Esophagus (tissue), 2 donors: ENCODE measurements around the gene NCAPH2. TPM values are rescaled to one million over a fixed set of nuclear protein-coding genes. Genes with fewer than 3 reads are reported as not detected.

Experiments
- H3K27ac ChIP-seq, 2 donors: one replicate each; pipeline ENCODE4 v1.5.1; 2013; ENCODE audit warnings: low read depth in 2 of 2, mild to moderate bottlenecking in 2 of 2, inconsistent platforms in 1 of 2, low read length in 1 of 2, moderate library complexity in 1 of 2
- H3K27me3 ChIP-seq, 2 donors: one replicate each; pipeline ENCODE4 v1.6.1; 2013; ENCODE audit warnings: low read length in 2 of 2, control low read depth in 1 of 2, mild to moderate bottlenecking in 1 of 2; ENCODE audit not compliant: insufficient read depth in 2 of 2, control insufficient read depth in 1 of 2
- H3K36me3 ChIP-seq, 2 donors: one replicate each; pipeline ENCODE4 v1.6.1; 2013; ENCODE audit warnings: low read length in 1 of 2; ENCODE audit not compliant: control insufficient read depth in 2 of 2, insufficient read depth in 2 of 2
- H3K4me1 ChIP-seq, 2 donors: one replicate each; pipeline ENCODE4 v1.6.1; 2013; ENCODE audit warnings: low read length in 1 of 2; ENCODE audit not compliant: control insufficient read depth in 2 of 2, insufficient read depth in 2 of 2
- H3K4me3 ChIP-seq, 2 donors: one replicate each; pipeline ENCODE4 v1.5.1; 2013; ENCODE audit warnings: low read length in 2 of 2, mild to moderate bottlenecking in 2 of 2, low read depth in 1 of 2, moderate library complexity in 1 of 2
- H3K9me3 ChIP-seq, 2 donors: one replicate each; pipeline ENCODE4 v1.6.1; 2013; ENCODE audit warnings: mild to moderate bottlenecking in 2 of 2, low read depth in 1 of 2, low read length in 1 of 2, moderate library complexity in 1 of 2; ENCODE audit not compliant: control insufficient read depth in 2 of 2, insufficient read depth in 1 of 2
- WGBS, 2 donors: extraction: QIAGEN DNeasy Blood & Tissue Kit; methylation state at CpG; one replicate each; pipeline ENCODE4 v1.1.7; 2013; 5-methylcytosine and 5-hydroxymethylcytosine counted together
- polyA plus RNA-seq, 2 donors: library from polyadenylated mRNA; stranded (reverse); fragments of 200-250 nt; gene quantifications; one replicate each; pipeline ENCODE4 v1.2.3, GENCODE V29; 2013
- donor health status: healthy with polysubstance abuse.
- donor health status: Bipolar disorder and iron deficiency.

The NCAPH2 gene
- polyA plus RNA-seq, 2 donors = 32.9 to 35.4 TPM

GRCh38 chr22:50482107-50483074 is 25.6 kb upstream of the NCAPH2 start:
- no peak overlapping the region for H3K27ac ChIP-seq
- H3K4me1 ChIP-seq = peaks cover 0 to 12% of the 10 kb centered on the region in 2 donors
- WGBS, 2 donors = 58 to 61% methylated on average over 35 of the region's 35 CpGs
- H3K36me3 ChIP-seq = peaks cover 0 to 1% of the 10 kb centered on the region in 2 donors
- no peaks in the 10 kb centered on the region for H3K9me3 ChIP-seq
- H3K4me3 ChIP-seq = peak overlapping the region; percentile 61 to 62
- no peaks in the 10 kb centered on the region for H3K27me3 ChIP-seq

- Histone ChIP-seq H3K36me3 (peaks cover 0 to 1% of the 10 kb centered on the region in 2 donors), H3K27ac (no peak overlapping the region), H3K4me3 (no peak overlapping the region), H3K9me3 (no peaks in the 10 kb centered on the region), H3K4me1 (peaks cover 0 to 12% of the 10 kb centered on the region in 2 donors), H3K27me3 (no peaks in the 10 kb centered on the region)
- 77 to 83% methylated on average over 10 of the region's 10 CpGs for WGBS, 2 donors
Measured at GRCh38 chr22:50483106-50483505, 24.9 kb upstream of the NCAPH2 start.

- Histone ChIP-seq H3K27me3 (no peaks in the 10 kb centered on the region), H3K36me3 (peaks cover 0 to 1% of the 10 kb centered on the region in 2 donors), H3K27ac (no peak overlapping the region)
Measured at GRCh38 chr22:50483556-50483955, 24.5 kb upstream of the NCAPH2 start.

GRCh38 chr22:50483977-50484853 is 23.8 kb upstream of the NCAPH2 start:
- Histone ChIP-seq H3K9me3 (no peaks in the 10 kb centered on the region), H3K27me3 (no peaks in the 10 kb centered on the region), H3K27ac (no peak overlapping the region), H3K36me3 (peaks cover 0 to 1% of the 10 kb centered on the region in 2 donors), H3K4me3 (no peak overlapping the region), H3K4me1 (peaks cover 0 to 12% of the 10 kb centered on the region in 2 donors)
- 75 to 84% methylated on average over 31 of the region's 31 CpGs for WGBS, 2 donors

More at GRCh38 chr22:50483556-50483955, 24.5 kb upstream of the NCAPH2 start:
- H3K4me1 ChIP-seq = peaks cover 0 to 12% of the 10 kb centered on the region in 2 donors
- H3K9me3 ChIP-seq = no peaks in the 10 kb centered on the region
- WGBS, 2 donors = 80 to 81% methylated on average over 8 of the region's 8 CpGs
- no peak overlapping the region for H3K4me3 ChIP-seq

GRCh38 chr22:50485221-50486131 is 22.5 kb upstream of the NCAPH2 start:
- Histone ChIP-seq H3K27ac (no peak overlapping the region), H3K9me3 (no peaks in the 10 kb centered on the region), H3K4me3 (no peak overlapping the region), H3K27me3 (no peaks in the 10 kb centered on the region), H3K36me3 (peaks cover 0 to 1% of the 10 kb centered on the region in 2 donors), H3K4me1 (peaks cover 0 to 12% of the 10 kb centered on the region in 2 donors)
- 52 to 55% methylated on average over 29 of the region's 29 CpGs for WGBS, 2 donors

- Histone ChIP-seq H3K4me3 (no peak within 1 kb of the TSS), H3K4me1 (peaks cover 0 to 7% of the 10 kb centered on the region in 2 donors), H3K27ac (no peak within 1 kb of the TSS), H3K27me3 (no peaks in the 10 kb centered on the region), H3K36me3 (peaks cover 0 to 1% of the 10 kb centered on the region in 2 donors), H3K9me3 (no peaks in the 10 kb centered on the region)
- 66 to 72% methylated on average over 23 of the region's 23 CpGs for WGBS, 2 donors
Measured at GRCh38 chr22:50486561-50487289, 21.3 kb upstream of the NCAPH2 start, which contains the start of gene MIOX. TSS of gene MIOX (plus strand) at chr22:50486859. CDS start at chr22:50486898, 39 bp downstream.

- no peaks in the 10 kb centered on the region for H3K27me3 ChIP-seq
- H3K36me3 ChIP-seq = peaks cover 0 to 1% of the 10 kb centered on the region in 2 donors
- peaks cover 0 to 7% of the 10 kb centered on the region in 2 donors for H3K4me1 ChIP-seq
- H3K9me3 ChIP-seq = no peaks in the 10 kb centered on the region
- H3K4me3 ChIP-seq = no peak overlapping the region
- H3K27ac ChIP-seq = no peak overlapping the region
- 79 to 80% methylated on average over 23 of the region's 23 CpGs for WGBS, 2 donors
Measured at GRCh38 chr22:50487290-50488005, 20.6 kb upstream of the NCAPH2 start.
